PC-3 (cell line): ENCODE data around the gene TXNL4B.

ENCODE experiments used
- EZH2 ChIP-seq: fragments of 300-600 bp; sonication (generic); IDR thresholded peaks from one replicate; pipeline ENCODE4 v1.6.1; 2017; ENCODE audit warnings: antibody characterized with exemption, mild to moderate bottlenecking, low read length; ENCODE audit not compliant: unreplicated experiment
- EZH2phosphoT487 ChIP-seq: fragments of 300-600 bp; sonication (generic); IDR thresholded peaks from 2 replicates; pipeline ENCODE4 v1.6.1; 2018; ENCODE audit warnings: mild to moderate bottlenecking, antibody characterized with exemption, low read length, borderline replicate concordance
- TF ChIP-seq, protein P1 (sequence below): fragments of 300-600 bp; sonication (generic); conservative IDR thresholded peaks from 2 replicates; pipeline ENCODE4 v1.5.1; 2017; ENCODE audit warnings: antibody characterized with exemption, low read depth, mild to moderate bottlenecking, low read length

DNA sequence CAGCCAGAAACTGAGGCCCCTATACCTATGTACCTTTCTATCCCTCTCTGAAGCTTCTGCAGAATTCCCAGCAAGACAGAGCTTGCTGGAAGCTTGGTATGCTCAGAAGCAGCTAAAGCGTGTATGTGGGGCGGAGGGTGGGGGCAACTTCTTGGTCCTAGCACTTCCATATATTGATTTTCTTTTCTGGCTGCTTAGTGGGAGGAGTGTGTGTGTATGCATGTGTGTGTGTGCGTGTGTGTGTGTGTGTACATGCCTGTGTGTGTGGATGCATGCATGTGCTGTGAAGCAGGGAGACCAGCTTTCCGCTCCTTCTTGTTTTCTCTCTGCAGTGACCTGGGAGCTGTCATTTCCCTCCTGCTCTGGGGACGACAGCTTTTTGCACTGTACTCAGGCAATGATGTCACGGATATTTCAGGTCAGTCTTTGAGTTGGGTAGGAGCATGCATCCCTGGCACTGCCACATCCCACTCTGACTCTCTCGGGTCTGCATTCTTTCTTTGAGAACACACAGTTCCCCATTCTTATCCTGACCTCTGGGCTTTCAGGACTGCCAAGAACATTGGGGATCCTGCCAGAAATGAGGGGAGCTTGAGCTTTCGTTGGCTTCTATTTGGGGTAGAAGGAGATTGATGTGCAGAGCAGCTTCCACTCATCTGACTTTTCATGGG, 19.7 kb downstream of the TXNL4B start:
- TF ChIP-seq EZH2phosphoT487 (no peak), EZH2 (no peak)
- TF ChIP-seq, protein P1, sequence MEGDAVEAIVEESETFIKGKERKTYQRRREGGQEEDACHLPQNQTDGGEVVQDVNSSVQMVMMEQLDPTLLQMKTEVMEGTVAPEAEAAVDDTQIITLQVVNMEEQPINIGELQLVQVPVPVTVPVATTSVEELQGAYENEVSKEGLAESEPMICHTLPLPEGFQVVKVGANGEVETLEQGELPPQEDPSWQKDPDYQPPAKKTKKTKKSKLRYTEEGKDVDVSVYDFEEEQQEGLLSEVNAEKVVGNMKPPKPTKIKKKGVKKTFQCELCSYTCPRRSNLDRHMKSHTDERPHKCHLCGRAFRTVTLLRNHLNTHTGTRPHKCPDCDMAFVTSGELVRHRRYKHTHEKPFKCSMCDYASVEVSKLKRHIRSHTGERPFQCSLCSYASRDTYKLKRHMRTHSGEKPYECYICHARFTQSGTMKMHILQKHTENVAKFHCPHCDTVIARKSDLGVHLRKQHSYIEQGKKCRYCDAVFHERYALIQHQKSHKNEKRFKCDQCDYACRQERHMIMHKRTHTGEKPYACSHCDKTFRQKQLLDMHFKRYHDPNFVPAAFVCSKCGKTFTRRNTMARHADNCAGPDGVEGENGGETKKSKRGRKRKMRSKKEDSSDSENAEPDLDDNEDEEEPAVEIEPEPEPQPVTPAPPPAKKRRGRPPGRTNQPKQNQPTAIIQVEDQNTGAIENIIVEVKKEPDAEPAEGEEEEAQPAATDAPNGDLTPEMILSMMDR, result no peak
